Activated CD8-positive, alpha-beta memory T cell treated with anti-CD3 and anti-CD28 coated beads, Interleukin-2, amount 10 ng/mL, durations not matched to agents 7 days and 5 days (primary cell): ENCODE measurements around the gene TXNL4A. TPM values are rescaled to one million over a fixed set of nuclear protein-coding genes. Genes with fewer than 3 reads are reported as not detected.
"Not testable (repeated sequence)": the region's sequence is repeated elsewhere in the genome, so short reads cannot be mapped to it uniquely, and the experiment has no call there.

Experiments used
- ATAC-seq: fragments of 150-1000 bp; cut with Tn5 transposase; one replicate; pipeline ENCODE4 v1.10.0; 2021; ENCODE audit warnings: moderate library complexity
- CTCF ChIA-PET: fragments of 350-600 bp; sonication (Branson Sonifier 250); formaldehyde crosslinking; loops from one replicate; lab custom pipeline; 2021; ENCODE audit warnings: antibody characterized with exemption; lab: Charles Lee
- DNase-seq: peaks from one replicate; pipeline ENCODE4 v3.0.0-alpha.2; 2020
- H3K27ac Mint-ChIP-seq: one replicate; pipeline ENCODE4 v1.8.0; 2021; ENCODE audit warnings: mild to moderate bottlenecking, mixed read lengths
- H3K27me3 Mint-ChIP-seq: one replicate; pipeline ENCODE4 v1.8.0; 2021; ENCODE audit warnings: mixed read lengths
- H3K36me3 Mint-ChIP-seq: one replicate; pipeline ENCODE4 v1.8.0; 2021; ENCODE audit warnings: mild to moderate bottlenecking, mixed read lengths
- H3K4me1 Mint-ChIP-seq: one replicate; pipeline ENCODE4 v1.8.0; 2021; ENCODE audit warnings: mixed read lengths
- H3K4me3 Mint-ChIP-seq: one replicate; pipeline ENCODE4 v1.8.0; 2021; ENCODE audit warnings: mild to moderate bottlenecking, moderate library complexity, mixed read lengths
- H3K9me3 Mint-ChIP-seq: one replicate; pipeline ENCODE4 v1.8.0; 2022; ENCODE audit warnings: low read depth, mixed read lengths
- total RNA-seq, 2 experiments: library from RNA; stranded (reverse); gene quantifications; one replicate each; pipeline ENCODE4 v1.2.3, GENCODE V29; 2021

Gene TXNL4A
- total RNA-seq = 100 to 1,000 TPM; 140 to 151 TPM

- Mint-ChIP-seq H3K36me3 (peaks cover 20% of the 10 kb centered on the region), H3K9me3 (no peaks in the 10 kb centered on the region), H3K4me3 (peak within 1 kb of the TSS; percentile 87), H3K4me1 (peaks cover 38% of the 10 kb centered on the region), H3K27me3 (no peaks in the 10 kb centered on the region), H3K27ac (peak within 1 kb of the TSS; percentile 93)
- DNase-seq (peak; percentile 89), ATAC-seq (peak; percentile 94)
- CTCF ChIA-PET = interaction anchor here (0.6 to 7.2 kb wide), 7 partner anchors 21 to 308 kb away, joined by 3 to 47 read pairs (median 3); partner anchors contain the start of gene HSBP1L1
Observed at GRCh38 chr18:79988451-79989194, at the start of gene TXNL4A. TXNL4A (minus strand) TSS chr18:79988563; CDS start chr18:79988392, 171 bp downstream.

- Mint-ChIP-seq H3K27me3 (no peaks in the 10 kb centered on the region), H3K9me3 (no peaks in the 10 kb centered on the region), H3K36me3 (peaks cover 25% of the 10 kb centered on the region), H3K4me1 (peaks cover 33% of the 10 kb centered on the region), H3K27ac (no peak overlapping the region), H3K4me3 (no peak overlapping the region)
- ATAC-seq = no peak
- CTCF ChIA-PET = no interaction called here
- DNase-seq = no peak
Observed at GRCh38 chr18:80037300-80037699, 48.9 kb upstream of the TXNL4A start.

- H3K36me3 Mint-ChIP-seq = peaks cover 20% of the 10 kb centered on the region
- H3K27ac Mint-ChIP-seq = no peak overlapping the region
Observed at GRCh38 chr18:80035997-80036396, 47.6 kb upstream of the TXNL4A start.

GRCh38 chr18:80034852-80035406, 46.6 kb upstream of the TXNL4A start:
- ATAC-seq = no peak
- Mint-ChIP-seq H3K9me3 (peaks cover 2% of the 10 kb centered on the region), H3K4me3 (peak overlapping the region; percentile 86), H3K4me1 (peaks cover 27% of the 10 kb centered on the region), H3K36me3 (peaks cover 14% of the 10 kb centered on the region), H3K27me3 (no peaks in the 10 kb centered on the region), H3K27ac (peak overlapping the region; percentile 79)
- CTCF ChIA-PET = interaction anchor here (0.8 to 1.4 kb wide), 3 partner anchors 53 to 212 kb away, joined by 3 to 4 read pairs (median 4); partner anchors contain the start of gene PARD6G
- no peak for DNase-seq

More at GRCh38 chr18:80035997-80036396, 47.6 kb upstream of the TXNL4A start:
- Mint-ChIP-seq H3K4me1 (peaks cover 29% of the 10 kb centered on the region), H3K9me3 (peaks cover 2% of the 10 kb centered on the region), H3K27me3 (no peaks in the 10 kb centered on the region), H3K4me3 (peak overlapping the region; percentile 14)
- no peak for DNase-seq
- ATAC-seq = no peak
- CTCF ChIA-PET = no interaction called here

GRCh38 chr18:80034068-80034851, 45.9 kb upstream of the TXNL4A start, which contains the start of gene RBFA:
RBFA (plus strand) TSS chr18:80034434; CDS start chr18:80034496, 62 bp downstream.
- peak within 1 kb of the TSS; percentile 86 for H3K4me3 Mint-ChIP-seq
- peak; percentile 100 for DNase-seq
- CTCF ChIA-PET = interaction anchor here (0.8 to 1.6 kb wide), 5 partner anchors 51 to 213 kb away, joined by 3 to 5 read pairs (median 4); partner anchors contain the start of gene PARD6G
- peak; percentile 84 for ATAC-seq
- H3K4me1 Mint-ChIP-seq = peaks cover 27% of the 10 kb centered on the region
- H3K27me3 Mint-ChIP-seq = no peaks in the 10 kb centered on the region
- H3K36me3 Mint-ChIP-seq = peaks cover 10% of the 10 kb centered on the region
- peak within 1 kb of the TSS; percentile 79 for H3K27ac Mint-ChIP-seq
- peaks cover 4% of the 10 kb centered on the region for H3K9me3 Mint-ChIP-seq

- peaks cover 7% of the 10 kb centered on the region for H3K36me3 Mint-ChIP-seq
- no peaks in the 10 kb centered on the region for H3K27me3 Mint-ChIP-seq
- peak overlapping the region; percentile 86 for H3K4me3 Mint-ChIP-seq
- ATAC-seq (peak; percentile 72), DNase-seq (no peak)
- H3K9me3 Mint-ChIP-seq = peaks cover 4% of the 10 kb centered on the region
- H3K4me1 Mint-ChIP-seq = peaks cover 27% of the 10 kb centered on the region
- CTCF ChIA-PET = interaction anchor here (0.9 to 1.6 kb wide), 3 partner anchors 50 to 214 kb away, joined by 3 to 5 read pairs (median 4); partner anchors contain the start of gene PARD6G
- peak overlapping the region; percentile 79 for H3K27ac Mint-ChIP-seq
Observed at GRCh38 chr18:80033181-80034067, 45.1 kb upstream of the TXNL4A start.

- CTCF ChIA-PET = no interaction called here
- no peaks in the 10 kb centered on the region for H3K27me3 Mint-ChIP-seq
- ATAC-seq = no peak
- no peak for DNase-seq
- H3K9me3 Mint-ChIP-seq = peaks cover 19% of the 10 kb centered on the region
- H3K27ac Mint-ChIP-seq = no peak overlapping the region
- H3K36me3 Mint-ChIP-seq = peaks cover 1% of the 10 kb centered on the region
- peaks cover 12% of the 10 kb centered on the region for H3K4me1 Mint-ChIP-seq
- no peak overlapping the region for H3K4me3 Mint-ChIP-seq
Observed at GRCh38 chr18:80029690-80030089, 41.3 kb upstream of the TXNL4A start.

- CTCF ChIA-PET, H3K36me3 Mint-ChIP-seq, H3K27me3 Mint-ChIP-seq, H3K27ac Mint-ChIP-seq, H3K4me1 Mint-ChIP-seq, DNase-seq, H3K4me3 Mint-ChIP-seq, ATAC-seq: not testable (repeated sequence)
- peaks cover 23% of the 10 kb centered on the region for H3K9me3 Mint-ChIP-seq
Observed at GRCh38 chr18:80027719-80028118, 39.4 kb upstream of the TXNL4A start.

GRCh38 chr18:80026363-80026762, 38.0 kb upstream of the TXNL4A start:
- DNase-seq (no peak), ATAC-seq (no peak)
- H3K27ac Mint-ChIP-seq = no peak overlapping the region
- CTCF ChIA-PET = no interaction called here
- H3K4me1 Mint-ChIP-seq = no peaks in the 10 kb centered on the region
- peaks cover 30% of the 10 kb centered on the region for H3K9me3 Mint-ChIP-seq
- no peaks in the 10 kb centered on the region for H3K27me3 Mint-ChIP-seq
- H3K4me3 Mint-ChIP-seq = no peak overlapping the region
- H3K36me3 Mint-ChIP-seq = peaks cover 9% of the 10 kb centered on the region

- peaks cover 32% of the 10 kb centered on the region for H3K9me3 Mint-ChIP-seq
- H3K27ac Mint-ChIP-seq = no peak overlapping the region
- H3K4me3 Mint-ChIP-seq = no peak overlapping the region
- DNase-seq = no peak
- CTCF ChIA-PET = interaction anchor here (0.9 to 1.8 kb wide), 2 partner anchors 9 to 34 kb away, joined by 3 to 6 read pairs; no protein-coding TSS in a partner anchor
- H3K4me1 Mint-ChIP-seq = no peaks in the 10 kb centered on the region
- H3K36me3 Mint-ChIP-seq = peaks cover 10% of the 10 kb centered on the region
- no peak for ATAC-seq
- H3K27me3 Mint-ChIP-seq = peaks cover under 1% of the 10 kb centered on the region
Observed at GRCh38 chr18:80023173-80023572, 34.8 kb upstream of the TXNL4A start.

GRCh38 chr18:80022613-80023012, 34.2 kb upstream of the TXNL4A start:
- DNase-seq (no peak), ATAC-seq (no peak)
- peaks cover 32% of the 10 kb centered on the region for H3K9me3 Mint-ChIP-seq
- CTCF ChIA-PET = interaction anchor here (0.9 to 1.8 kb wide), 2 partner anchors 9 to 34 kb away, joined by 3 to 6 read pairs; no protein-coding TSS in a partner anchor
- H3K27ac Mint-ChIP-seq = no peak overlapping the region
- peaks cover 3% of the 10 kb centered on the region for H3K27me3 Mint-ChIP-seq
- no peaks in the 10 kb centered on the region for H3K4me1 Mint-ChIP-seq
- peaks cover 10% of the 10 kb centered on the region for H3K36me3 Mint-ChIP-seq
- H3K4me3 Mint-ChIP-seq = no peak overlapping the region

- Mint-ChIP-seq H3K4me3 (no peak overlapping the region), H3K9me3 (peaks cover 5% of the 10 kb centered on the region), H3K27ac (no peak overlapping the region), H3K4me1 (no peaks in the 10 kb centered on the region), H3K36me3 (no peaks in the 10 kb centered on the region), H3K27me3 (no peaks in the 10 kb centered on the region)
- CTCF ChIA-PET = no interaction called here
- ATAC-seq (no peak), DNase-seq (no peak)
Observed at GRCh38 chr18:80012714-80013113, 24.4 kb upstream of the TXNL4A start.
